CD4-positive, alpha-beta T cell treated with Interleukin-4 for 1 hour (primary cell): ENCODE measurements around the gene ITPKB.
"Not testable (repeated sequence)": the region's sequence is repeated elsewhere in the genome, so short reads cannot be mapped to it uniquely, and the experiment has no call there.

Experiments used
- DNase-seq, 2 donors: peaks; one replicate each; pipeline ENCODE4 v3.0.0-alpha.2; 2020 to 2022

ITPKB gene

GRCh38 chr1:226754793-226755533 is 15.9 kb upstream of the ITPKB start:
- no peak for DNase-seq

DNA sequence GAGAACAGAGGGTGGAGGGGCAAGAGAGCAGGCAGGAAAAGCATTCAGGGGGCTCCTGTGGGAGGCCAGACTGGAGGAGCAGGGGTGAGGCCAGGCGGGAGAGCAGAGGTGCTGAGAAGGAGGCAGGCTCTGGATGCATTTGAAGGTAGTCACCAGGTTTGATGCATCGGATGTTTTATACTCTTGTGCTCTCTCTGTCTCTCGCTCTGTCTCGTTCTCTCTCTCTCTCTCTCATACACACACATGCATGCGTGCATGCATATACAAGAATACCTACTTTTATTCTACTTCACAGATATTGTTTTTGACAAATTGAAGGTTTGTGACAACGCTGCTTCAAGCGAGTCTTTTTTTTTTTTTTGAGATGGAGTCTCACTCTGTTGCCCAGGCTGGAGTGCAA is 15.0 kb upstream of the ITPKB start:
- DNase-seq = no peak

GRCh38 chr1:226751703-226752102 is 12.6 kb upstream of the ITPKB start:
- DNase-seq = no peak

DNA sequence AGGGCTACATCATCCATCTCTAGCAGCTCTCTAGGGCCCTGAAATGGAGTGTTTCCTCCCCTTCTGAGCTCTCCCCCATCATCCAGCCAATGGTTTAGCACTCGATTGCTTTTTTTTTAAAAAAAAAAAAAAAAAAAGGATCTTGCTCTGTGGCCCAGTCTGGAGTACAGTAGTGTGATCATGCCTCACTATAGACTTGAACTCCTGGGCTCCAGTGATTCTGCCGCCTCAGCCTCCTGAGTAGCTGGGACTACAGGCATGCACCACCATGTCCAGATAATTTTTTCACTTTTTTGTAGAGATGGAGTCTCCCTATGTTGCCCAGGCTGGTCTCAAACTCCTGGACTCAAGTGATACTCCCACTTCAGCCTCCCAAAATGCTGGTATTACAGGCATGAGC is 12.1 kb upstream of the ITPKB start:
- no peak for DNase-seq

- DNase-seq = no peak
Measured at GRCh38 chr1:226749467-226749866, 10.4 kb upstream of the ITPKB start.

DNA sequence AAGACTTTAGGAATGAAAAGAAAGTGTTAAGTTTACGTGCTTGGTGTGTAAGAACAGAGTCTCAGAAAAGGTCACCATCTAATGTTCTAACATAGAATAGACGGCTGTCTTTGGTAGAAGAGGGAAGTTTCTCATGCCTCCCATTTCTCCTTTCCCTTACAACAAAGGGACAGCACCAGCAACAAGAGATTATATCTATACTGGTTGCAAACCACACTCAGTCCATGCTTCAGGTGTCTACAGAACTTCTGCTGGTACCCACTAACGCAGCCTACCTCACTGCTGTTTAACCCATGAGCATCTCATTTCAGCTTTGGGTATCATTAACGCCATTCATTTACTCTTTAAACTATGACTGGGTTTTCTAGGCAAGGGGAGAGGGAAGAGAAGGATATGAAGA is 9.2 kb upstream of the ITPKB start:
- no peak for DNase-seq

GRCh38 chr1:226747519-226748263 is 8.6 kb upstream of the ITPKB start:
- not testable (repeated sequence) for DNase-seq

GRCh38 chr1:226743259-226743658 is 4.2 kb upstream of the ITPKB start:
- DNase-seq = no peak

GRCh38 chr1:226741009-226741408 is 1.9 kb upstream of the ITPKB start:
- DNase-seq = no peak

GRCh38 chr1:226739696-226740065 is 599 bp upstream of the ITPKB start:
- DNase-seq = no peak

DNA sequence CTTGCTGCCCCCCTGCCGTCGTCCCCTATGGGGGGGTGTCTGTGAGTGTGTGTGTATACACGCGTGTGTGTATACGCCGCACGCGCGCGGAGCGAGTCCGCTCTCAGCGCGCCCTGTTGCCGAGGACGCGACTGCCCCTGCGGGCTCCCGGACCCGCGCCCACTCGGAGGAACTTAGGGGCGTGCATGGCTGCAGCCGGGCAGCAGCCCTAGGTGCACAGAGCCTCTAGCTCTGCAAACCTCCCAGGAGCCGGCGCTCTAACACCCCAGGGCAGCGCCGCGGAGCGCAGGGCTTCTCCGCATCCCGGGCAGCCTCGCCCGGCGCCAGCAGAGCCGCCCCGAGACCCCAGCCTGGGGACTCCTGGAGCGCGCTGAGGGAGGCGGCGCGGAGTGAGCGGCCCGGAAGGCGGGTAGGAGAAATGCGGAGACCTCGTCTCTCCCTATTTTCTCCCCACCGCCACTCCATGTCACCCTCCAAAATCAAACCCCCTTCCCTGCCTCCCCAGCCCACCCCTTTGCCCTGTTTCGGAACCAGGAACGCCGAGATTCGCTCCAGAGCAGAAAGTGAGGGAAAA is 574 bp downstream of the ITPKB start:
- DNase-seq = peak in 1 of 2 donors; percentile 47

DNA sequence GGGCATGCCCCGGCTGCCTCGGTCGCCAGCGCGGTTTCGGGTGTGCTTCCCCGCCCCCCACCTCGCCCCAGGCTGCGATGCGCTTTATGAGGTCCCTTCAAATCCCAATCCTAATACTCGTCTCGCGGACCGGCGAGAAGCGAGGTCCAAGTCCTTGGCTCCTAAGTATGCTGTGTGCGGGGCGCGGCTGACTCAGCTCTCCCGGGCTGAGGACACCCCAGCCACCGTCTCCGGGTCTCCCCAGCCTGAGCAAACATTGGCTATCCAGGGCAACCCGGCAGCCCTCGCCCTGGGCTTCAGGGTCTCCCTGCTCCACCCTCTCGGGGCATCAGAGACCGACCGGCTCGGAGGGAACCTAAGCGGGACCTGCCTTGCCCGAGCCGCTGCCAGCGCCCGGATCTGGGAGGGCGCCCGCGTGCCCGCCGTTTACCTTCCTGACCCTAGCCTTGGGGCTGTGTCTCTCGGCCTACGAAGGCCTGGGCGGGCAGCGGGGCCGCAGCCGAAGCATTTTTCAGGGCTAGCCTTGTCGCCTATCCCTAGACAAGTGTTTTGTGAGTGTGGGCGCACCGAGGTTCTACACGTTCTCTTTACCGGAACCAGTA is 1.2 kb downstream of the ITPKB start:
- peak in 1 of 2 donors; percentile 52 for DNase-seq

DNA sequence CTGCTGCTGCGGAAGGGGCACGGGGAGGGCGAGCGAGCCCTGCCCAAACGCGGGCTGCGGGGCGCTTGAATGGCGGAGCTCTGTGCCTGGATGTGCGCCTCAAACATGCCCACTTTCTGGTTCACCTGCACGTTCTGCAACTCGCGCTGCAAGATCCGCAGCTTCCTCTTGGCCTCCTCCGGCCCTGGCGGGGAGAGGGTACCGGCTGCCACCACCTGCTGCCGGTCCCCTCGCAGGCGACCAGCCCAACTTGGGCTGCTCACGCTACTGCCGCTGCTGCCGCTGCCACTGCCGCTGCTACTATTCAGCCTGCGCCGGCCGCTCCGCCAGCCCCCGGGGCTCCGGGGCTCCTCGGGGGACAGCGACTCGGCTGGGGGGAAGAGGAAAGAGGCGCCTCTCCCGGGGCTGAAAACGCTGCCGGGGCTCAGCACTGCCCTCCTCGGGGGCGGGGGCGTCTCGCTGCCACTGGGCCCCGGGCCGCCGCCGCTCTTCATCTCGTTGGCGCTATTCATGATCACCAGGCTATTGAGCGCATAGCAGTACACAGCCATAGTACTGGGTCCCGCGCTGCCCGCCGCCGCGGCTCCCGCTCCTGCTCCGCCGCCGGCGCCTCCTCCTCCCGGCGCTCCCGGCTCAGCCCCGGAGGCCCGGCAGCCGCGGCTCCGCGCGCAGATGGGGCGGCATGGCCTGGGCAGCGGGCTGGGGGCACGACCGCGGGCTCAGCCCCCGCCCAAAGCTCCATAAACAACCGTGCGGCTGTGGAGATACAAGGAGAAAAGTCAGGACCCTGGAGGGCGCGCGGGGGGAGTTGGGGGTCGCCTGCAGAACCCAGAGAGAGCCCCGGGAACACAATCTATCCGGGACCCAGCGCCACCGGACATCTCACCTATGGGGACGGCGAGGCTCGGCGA is 1.9 kb downstream of the ITPKB start:
- DNase-seq = peak; percentile 64 to 67

DNA sequence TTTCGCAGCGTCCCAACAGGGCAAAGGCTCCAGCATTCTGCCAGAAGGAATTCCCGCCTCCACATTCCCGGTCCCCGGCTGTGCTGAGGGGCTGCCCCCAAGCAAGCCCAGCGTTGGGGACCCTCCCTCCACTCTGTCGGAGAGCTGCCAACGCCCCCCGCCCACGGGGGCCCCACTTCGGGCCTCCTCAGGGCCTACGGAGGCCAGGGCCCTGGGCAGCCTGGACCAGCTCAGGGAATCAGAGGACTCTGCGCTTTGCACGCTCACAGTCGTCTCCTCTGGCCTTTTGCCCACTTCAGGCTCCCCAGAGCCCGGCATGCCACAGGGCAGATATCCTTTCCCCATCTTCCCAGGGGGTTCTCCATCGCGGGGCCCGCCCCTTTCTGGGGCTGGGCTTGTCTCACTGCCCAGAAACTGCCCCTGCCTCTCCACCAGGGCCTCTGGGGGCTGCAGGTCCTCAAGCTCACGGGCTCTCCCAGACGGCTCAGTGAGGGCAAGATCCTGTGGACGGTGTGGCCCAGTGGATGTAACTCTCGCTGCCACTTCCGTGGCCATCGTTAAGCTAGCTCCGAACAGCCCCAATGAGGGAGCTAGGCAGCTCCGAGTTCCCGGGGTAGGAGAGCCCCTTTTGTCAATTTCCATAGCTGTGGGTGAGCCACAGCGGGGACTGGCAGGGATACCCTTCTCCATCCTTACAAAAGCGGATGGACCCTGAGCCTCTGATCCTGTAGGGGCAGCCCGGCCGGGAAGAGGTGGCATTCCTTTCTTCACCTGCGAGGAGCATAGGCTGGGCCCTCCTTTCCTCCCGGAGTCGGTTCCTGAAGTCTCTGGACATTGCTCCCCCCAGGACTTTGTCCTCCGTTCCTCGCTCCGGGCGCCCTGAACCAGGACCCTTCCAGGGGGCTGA is 2.8 kb downstream of the ITPKB start:
- peak in 1 of 2 donors; percentile 42 for DNase-seq

DNA sequence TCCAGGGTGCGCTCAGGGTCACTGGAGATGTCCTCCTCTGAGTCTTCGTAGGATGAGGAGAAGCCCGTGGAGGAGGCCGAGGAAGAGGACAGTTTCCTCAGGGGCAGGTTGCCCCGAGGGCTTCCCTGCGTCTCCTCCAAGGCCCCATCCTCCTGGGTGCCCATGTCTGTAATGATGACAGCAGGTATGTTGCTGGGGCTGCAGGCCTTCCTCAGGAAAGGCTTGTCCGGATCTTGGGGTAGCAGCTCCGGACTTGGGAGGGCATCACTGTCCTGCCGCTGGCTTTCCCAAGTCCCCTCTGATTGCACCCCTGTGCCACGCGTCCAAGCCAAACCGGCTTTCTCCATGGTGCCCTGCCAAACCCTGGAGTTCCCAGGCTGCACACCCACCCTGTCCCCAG is 3.5 kb downstream of the ITPKB start:
- DNase-seq = peak in 1 of 2 donors; percentile 13

- DNase-seq = peak in 1 of 2 donors; percentile 29
Measured at GRCh38 chr1:226734611-226735153, 4.4 kb downstream of the ITPKB start.

GRCh38 chr1:226733876-226734275 is 5.2 kb downstream of the ITPKB start:
- DNase-seq = no peak

GRCh38 chr1:226733304-226733703 is 5.8 kb downstream of the ITPKB start:
- DNase-seq = no peak

- DNase-seq = no peak
Measured at GRCh38 chr1:226732856-226733291, 6.2 kb downstream of the ITPKB start.

DNA sequence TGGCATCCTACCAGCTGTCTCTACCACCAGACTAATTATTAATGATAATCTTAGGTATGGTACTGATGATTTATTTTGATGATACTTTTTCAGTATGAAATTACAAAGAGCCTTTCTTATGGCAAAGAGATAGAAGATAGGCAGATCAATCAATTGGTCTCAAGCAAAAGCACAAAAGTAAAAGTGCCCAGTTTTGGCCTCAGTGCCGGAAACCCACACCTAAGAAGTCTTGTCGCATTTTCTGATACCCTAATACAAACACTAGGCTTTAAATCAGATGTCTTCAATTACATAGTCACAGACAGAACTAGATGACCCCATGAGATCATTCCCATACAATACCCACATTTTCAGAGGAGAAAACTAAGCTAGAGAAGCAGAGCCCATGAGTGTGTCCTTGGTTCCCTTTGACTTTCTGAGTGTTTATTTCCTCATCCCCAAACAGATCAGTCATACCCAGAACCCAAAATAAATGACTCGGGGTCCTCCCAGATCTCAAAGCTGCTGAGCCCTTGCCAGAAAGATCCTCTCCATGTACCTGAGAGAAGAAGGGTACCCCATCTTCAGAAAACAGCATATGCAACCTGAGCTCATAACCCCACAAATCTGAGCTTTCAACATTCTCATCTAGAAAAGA is 7.7 kb downstream of the ITPKB start:
- no peak for DNase-seq

DNA sequence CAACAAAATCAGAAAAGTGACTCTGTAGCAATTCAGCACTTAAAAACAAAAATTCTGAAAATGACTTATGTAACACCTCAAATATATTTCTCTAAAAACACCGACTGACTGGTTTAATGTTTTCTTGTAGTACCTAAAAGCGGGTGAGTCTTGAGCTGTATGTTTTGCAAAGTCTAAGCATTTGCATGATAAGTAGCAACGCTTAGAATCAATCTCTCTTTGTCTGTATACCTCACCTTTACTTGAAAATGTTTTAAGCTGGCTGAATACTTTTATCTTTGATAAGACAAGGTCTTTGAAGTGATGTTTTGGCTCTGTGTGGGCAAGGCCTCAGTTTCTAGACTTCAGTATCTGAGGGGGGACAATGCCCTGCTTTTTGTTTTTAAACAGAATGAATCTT is 8.2 kb downstream of the ITPKB start:
- DNase-seq = no peak
